Kidney epithelial cell (primary cell): ENCODE measurements around the gene PTPN4. TPM values are rescaled to one million over a fixed set of nuclear protein-coding genes. Genes with fewer than 3 reads are reported as not detected.

Experiments used
- DNase-seq: peaks from one replicate; pipeline ENCODE4 v3.0.0-alpha.2; 2010; ENCODE audit warnings: low read depth
- H3K27me3 ChIP-seq: 2 replicates; pipeline ENCODE4 v1.6.0; 2011; ENCODE audit warnings: low read length; ENCODE audit not compliant: control insufficient read depth, insufficient read depth
- H3K36me3 ChIP-seq: 2 replicates; pipeline ENCODE4 v1.5.1; 2011; ENCODE audit warnings: low read length; ENCODE audit not compliant: control insufficient read depth, insufficient read depth
- H3K4me3 ChIP-seq: 2 replicates; pipeline ENCODE4 v1.5.1; 2011; ENCODE audit warnings: low read depth, mild to moderate bottlenecking, control low read depth, low read length
- CTCF ChIP-seq: IDR thresholded peaks from 2 replicates; pipeline ENCODE4 v1.5.1; 2011; ENCODE audit warnings: mild to moderate bottlenecking, moderate library complexity, low read length, control low read depth, inconsistent platforms; ENCODE audit not compliant: insufficient read depth, poor library complexity, severe bottlenecking
- total RNA-seq: library from RNA; depleted of rRNA; stranded (reverse); fragments of >200 nt; gene quantifications from 2 replicates; pipeline ENCODE4 v1.2.3, GENCODE V29; 2015

The PTPN4 gene
- total RNA-seq, 1 donor from 2014 or later: 11.5 TPM

GRCh38 chr2:119950966-119951365 lies 191.2 kb downstream of the PTPN4 start:
- no peak for TF ChIP-seq CTCF
- Histone ChIP-seq H3K36me3 (no peaks in the 10 kb centered on the region), H3K4me3 (no peak overlapping the region), H3K27me3 (no peaks in the 10 kb centered on the region)
- DNase-seq: no peak

GRCh38 chr2:119958670-119959268 lies 199.0 kb downstream of the PTPN4 start:
- no peak for TF ChIP-seq CTCF
- no peak for DNase-seq
- Histone ChIP-seq H3K27me3 (no peaks in the 10 kb centered on the region), H3K4me3 (no peak overlapping the region), H3K36me3 (no peaks in the 10 kb centered on the region)

- TF ChIP-seq CTCF: no peak
- no peak for DNase-seq
- no peaks in the 10 kb centered on the region for H3K27me3 ChIP-seq
- no peak overlapping the region for H3K4me3 ChIP-seq
- H3K36me3 ChIP-seq: no peaks in the 10 kb centered on the region
Measured at GRCh38 chr2:119960821-119961220, 201.1 kb downstream of the PTPN4 start.

GRCh38 chr2:119981896-119982295 lies 222.2 kb downstream of the PTPN4 start:
- Histone ChIP-seq H3K36me3 (no peaks in the 10 kb centered on the region), H3K4me3 (no peak overlapping the region), H3K27me3 (no peaks in the 10 kb centered on the region)
- no peak for DNase-seq
- no peak for TF ChIP-seq CTCF

- no peak overlapping the region for H3K4me3 ChIP-seq
- no peaks in the 10 kb centered on the region for H3K27me3 ChIP-seq
- no peak for DNase-seq
- H3K36me3 ChIP-seq: no peaks in the 10 kb centered on the region
- TF ChIP-seq CTCF: no peak
Measured at GRCh38 chr2:119982506-119982905, 222.8 kb downstream of the PTPN4 start.

GRCh38 chr2:119983108-119983507 lies 223.4 kb downstream of the PTPN4 start:
- Histone ChIP-seq H3K36me3 (no peaks in the 10 kb centered on the region), H3K4me3 (no peak overlapping the region), H3K27me3 (no peaks in the 10 kb centered on the region)
- TF ChIP-seq CTCF: no peak
- no peak for DNase-seq
